ENCODE results near the gene ADGRG3.

DNA sequence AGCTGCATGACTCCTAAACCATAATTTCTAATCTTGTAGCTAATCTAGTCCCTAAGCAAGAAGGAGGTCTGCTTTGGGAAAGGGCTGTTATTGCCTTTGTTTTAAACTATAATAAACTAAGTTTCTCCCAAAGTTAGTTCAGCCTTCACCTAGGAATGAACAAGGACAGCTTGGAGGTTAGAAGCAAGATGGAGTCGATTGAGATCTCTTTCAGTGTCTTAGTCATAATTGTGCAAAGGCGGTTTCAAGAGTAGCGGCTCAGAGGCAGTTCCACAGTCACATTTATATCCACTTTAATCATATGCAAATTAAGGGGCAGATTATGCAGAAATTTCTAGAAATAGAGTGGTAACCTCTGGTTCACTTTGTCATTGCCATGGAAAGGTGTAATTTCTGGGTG, 43.9 kb downstream of the ADGRG3 start:
- TF ChIP-seq, protein P1, sequence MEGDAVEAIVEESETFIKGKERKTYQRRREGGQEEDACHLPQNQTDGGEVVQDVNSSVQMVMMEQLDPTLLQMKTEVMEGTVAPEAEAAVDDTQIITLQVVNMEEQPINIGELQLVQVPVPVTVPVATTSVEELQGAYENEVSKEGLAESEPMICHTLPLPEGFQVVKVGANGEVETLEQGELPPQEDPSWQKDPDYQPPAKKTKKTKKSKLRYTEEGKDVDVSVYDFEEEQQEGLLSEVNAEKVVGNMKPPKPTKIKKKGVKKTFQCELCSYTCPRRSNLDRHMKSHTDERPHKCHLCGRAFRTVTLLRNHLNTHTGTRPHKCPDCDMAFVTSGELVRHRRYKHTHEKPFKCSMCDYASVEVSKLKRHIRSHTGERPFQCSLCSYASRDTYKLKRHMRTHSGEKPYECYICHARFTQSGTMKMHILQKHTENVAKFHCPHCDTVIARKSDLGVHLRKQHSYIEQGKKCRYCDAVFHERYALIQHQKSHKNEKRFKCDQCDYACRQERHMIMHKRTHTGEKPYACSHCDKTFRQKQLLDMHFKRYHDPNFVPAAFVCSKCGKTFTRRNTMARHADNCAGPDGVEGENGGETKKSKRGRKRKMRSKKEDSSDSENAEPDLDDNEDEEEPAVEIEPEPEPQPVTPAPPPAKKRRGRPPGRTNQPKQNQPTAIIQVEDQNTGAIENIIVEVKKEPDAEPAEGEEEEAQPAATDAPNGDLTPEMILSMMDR (IDR thresholded peaks at IDR 0.05) = no peak
- no peak for TF ChIP-seq POLR2A (IDR thresholded peaks at IDR 0.05)

Data from adrenal gland (tissue), 5 donors.